GM12878 (cell line): ENCODE results near the gene DPP6.

Experiments
- CREB1 ChIP-seq: IDR thresholded peaks from 2 replicates; pipeline ENCODE4 v1.6.1; 2012; ENCODE audit warnings: low read depth, mild to moderate bottlenecking, inconsistent platforms
- ESRRA ChIP-seq: IDR thresholded peaks from 2 replicates; pipeline ENCODE4 v1.6.1; 2012; ENCODE audit warnings: mild to moderate bottlenecking, low read length, improper control_type of control experiment
- HDAC2 ChIP-seq: fragments of 200-600 bp; sonication (generic); IDR thresholded peaks from 2 replicates; pipeline ENCODE4 v1.6.1; 2017
- RAD21 ChIP-seq: IDR thresholded peaks from 2 replicates; pipeline ENCODE4 v1.6.1; 2011; ENCODE audit warnings: mild to moderate bottlenecking, low read depth, low read length, moderate library complexity; ENCODE audit not compliant: insufficient read depth
- SIN3A ChIP-seq: IDR thresholded peaks from 2 replicates; pipeline ENCODE4 v1.6.1; 2012; ENCODE audit warnings: low read depth, low read length, improper control_type of control experiment
- TAF1 ChIP-seq: IDR thresholded peaks from 2 replicates; pipeline ENCODE4 v1.6.1; 2011; ENCODE audit warnings: mild to moderate bottlenecking, low read depth, low read length, borderline replicate concordance
- TF ChIP-seq, protein P1 (sequence below), 3 experiments: IDR thresholded peaks in 2 of 3; conservative IDR thresholded peaks in 1 of 3; 2 replicates each; pipeline ENCODE4 v1.5.1; 2011; ENCODE audit warnings: low read depth in 3 of 3, low read length in 3 of 3, mild to moderate bottlenecking in 3 of 3, control low read depth in 2 of 3, moderate library complexity in 2 of 3, inconsistent platforms in 1 of 3, mixed read lengths in 1 of 3; ENCODE audit not compliant: control insufficient read depth in 2 of 3, insufficient read depth in 1 of 3; ENCODE audit errors: extremely low read depth in 1 of 3

GRCh38 chr7:154759989-154760388 is 707.8 kb downstream of the DPP6 start:
- TF ChIP-seq SIN3A (no peak), HDAC2 (no peak), TAF1 (no peak), RAD21 (no peak), CREB1 (no peak), ESRRA (no peak)
- TF ChIP-seq, protein P1, sequence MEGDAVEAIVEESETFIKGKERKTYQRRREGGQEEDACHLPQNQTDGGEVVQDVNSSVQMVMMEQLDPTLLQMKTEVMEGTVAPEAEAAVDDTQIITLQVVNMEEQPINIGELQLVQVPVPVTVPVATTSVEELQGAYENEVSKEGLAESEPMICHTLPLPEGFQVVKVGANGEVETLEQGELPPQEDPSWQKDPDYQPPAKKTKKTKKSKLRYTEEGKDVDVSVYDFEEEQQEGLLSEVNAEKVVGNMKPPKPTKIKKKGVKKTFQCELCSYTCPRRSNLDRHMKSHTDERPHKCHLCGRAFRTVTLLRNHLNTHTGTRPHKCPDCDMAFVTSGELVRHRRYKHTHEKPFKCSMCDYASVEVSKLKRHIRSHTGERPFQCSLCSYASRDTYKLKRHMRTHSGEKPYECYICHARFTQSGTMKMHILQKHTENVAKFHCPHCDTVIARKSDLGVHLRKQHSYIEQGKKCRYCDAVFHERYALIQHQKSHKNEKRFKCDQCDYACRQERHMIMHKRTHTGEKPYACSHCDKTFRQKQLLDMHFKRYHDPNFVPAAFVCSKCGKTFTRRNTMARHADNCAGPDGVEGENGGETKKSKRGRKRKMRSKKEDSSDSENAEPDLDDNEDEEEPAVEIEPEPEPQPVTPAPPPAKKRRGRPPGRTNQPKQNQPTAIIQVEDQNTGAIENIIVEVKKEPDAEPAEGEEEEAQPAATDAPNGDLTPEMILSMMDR (IDR thresholded peaks at IDR 0.05 in 2 of 3, conservative IDR thresholded peaks at IDR 0.05 in 1 of 3; ENCODE audit: control insufficient read depth in 2 of 3, extremely low read depth in 1 of 3, insufficient read depth in 1 of 3, low read depth in 3 of 3, low read length in 3 of 3) = no peak
